HepG2 (cell line): ENCODE data around the gene CLDN24. TPM values are rescaled to one million over a fixed set of nuclear protein-coding genes. Genes with fewer than 3 reads are reported as not detected.

ENCODE experiments used
- ATAC-seq: fragments of 200-7000 bp; cut with Tn5 transposase; 3 replicates; pipeline ENCODE4 v1.9.1; 2020; ENCODE audit warnings: mild to moderate bottlenecking, moderate library complexity
- BruUV-seq: library from RNA; stranded (reverse); fragments of 400-500 nt; replicated peaks from 2 replicates; lab custom pipeline; 2021; lab: Mats Ljungman, UMichigan
- CTCF ChIA-PET: fragments of 300-600 bp; formaldehyde crosslinking; extraction: SDS; loops from one replicate; lab custom pipeline; 2021; ENCODE audit warnings: low total read pairs, inconsistent platforms, low intra/inter-chr PET ratio; lab: Yijun Ruan, JAX
- POLR2A ChIA-PET: fragments of 350-600 bp; sonication (Branson Sonifier 250); formaldehyde crosslinking; loops from one replicate; lab custom pipeline; 2020; ENCODE audit warnings: antibody characterized with exemption, inconsistent platforms; lab: Yijun Ruan, JAX
- DNase-seq: peaks from one replicate; pipeline ENCODE4 v3.0.0-alpha.2; 2015; ENCODE audit warnings: low spot score
- FAIRE-seq: peaks from 3 replicates; lab custom pipeline; 2011; peaks lifted over from hg19 to GRCh38; lab: Jason Lieb, UNC
- H2AFZ ChIP-seq: one replicate; pipeline ENCODE4 v1.6.1; 2011; ENCODE audit warnings: low read length, inconsistent platforms
- H3K27ac ChIP-seq: fragments of 300-600 bp; 3 replicates; pipeline ENCODE4 v1.8.0; 2011; ENCODE audit warnings: mixed run types, mild to moderate bottlenecking, mixed read lengths, low read length, inconsistent platforms; ENCODE audit not compliant: insufficient read depth; ENCODE audit errors: extremely low read length
- H3K27me3 ChIP-seq, 2 experiments: fragments of 200-600 bp in 1 of 2; 2 replicates in 1 of 2; 3 replicates in 1 of 2; pipeline versions ENCODE4 v1.6.0 to v1.8.0; 2011; ENCODE audit warnings: low read length in 2 of 2, mild to moderate bottlenecking in 2 of 2, moderate library complexity in 2 of 2, inconsistent platforms in 1 of 2; ENCODE audit not compliant: insufficient read depth in 2 of 2, control insufficient read depth in 1 of 2
- H3K36me3 ChIP-seq, 2 experiments: fragments of 200-600 bp in 1 of 2; replicated peaks in 1 of 2; 2 replicates in 1 of 2; 3 replicates in 1 of 2; pipeline versions ENCODE4 v1.5.1 to v1.8.0; 2011; ENCODE audit warnings: low read length in 2 of 2, inconsistent platforms in 1 of 2; ENCODE audit not compliant: insufficient read depth in 2 of 2, control insufficient read depth in 1 of 2
- H3K4me1 ChIP-seq: 2 replicates; pipeline ENCODE4 v1.5.1; 2012; ENCODE audit warnings: low read length, inconsistent platforms; ENCODE audit not compliant: insufficient read depth
- H3K4me2 ChIP-seq: 2 replicates; pipeline ENCODE4 v1.6.0; 2011; ENCODE audit warnings: low read depth, low read length, inconsistent platforms
- H3K4me3 ChIP-seq, 3 experiments: fragments of 200-600 bp in 1 of 3; sonication (generic), shearing (Covaris generic) in 1 of 3; replicated peaks in 1 of 3; 2 replicates each; pipeline ENCODE4 v1.5.1; 2011 to 2016; ENCODE audit warnings: low read length in 3 of 3, inconsistent platforms in 2 of 3, low read depth in 2 of 3, mild to moderate bottlenecking in 2 of 3, control low read depth in 1 of 3, mixed read lengths in 1 of 3; ENCODE audit not compliant: insufficient read depth in 1 of 3
- H3K79me2 ChIP-seq: one replicate; pipeline ENCODE4 v1.6.1; 2011; ENCODE audit warnings: low read length, inconsistent platforms; ENCODE audit not compliant: insufficient read depth
- H3K9ac ChIP-seq: 2 replicates; pipeline ENCODE4 v1.6.0; 2011; ENCODE audit warnings: mild to moderate bottlenecking, low read depth, low read length, inconsistent platforms; ENCODE audit not compliant: insufficient read depth
- H3K9me3 ChIP-seq: 2 replicates; pipeline ENCODE4 v1.5.1; 2012; ENCODE audit warnings: mild to moderate bottlenecking, low read length
- H4K20me1 ChIP-seq: 2 replicates; pipeline ENCODE4 v1.6.0; 2011; ENCODE audit warnings: inconsistent platforms, mild to moderate bottlenecking, low read length, moderate library complexity; ENCODE audit not compliant: insufficient read depth
- ETV6 ChIP-seq: sonication (generic); formaldehyde crosslinking; conservative IDR thresholded peaks from 2 replicates; pipeline ENCODE4 v1.4.0; 2020; ENCODE audit warnings: missing genetic modification reagents
- FOSL2 ChIP-seq: sonication (generic); formaldehyde crosslinking; IDR thresholded peaks from 2 replicates; pipeline ENCODE4 v1.4.0; 2020; ENCODE audit warnings: missing genetic modification reagents
- GABPB1 ChIP-seq: IDR thresholded peaks from 2 replicates; pipeline ENCODE4 v1.6.1; 2016; ENCODE audit warnings: mild to moderate bottlenecking, missing genetic modification reagents, moderate library complexity, missing compliant biosample characterization
- GFI1 ChIP-seq: sonication (generic); formaldehyde crosslinking; IDR thresholded peaks from 2 replicates; pipeline ENCODE4 v1.5.0; 2020; ENCODE audit warnings: missing genetic modification reagents, mild to moderate bottlenecking, borderline replicate concordance
- HMG20B ChIP-seq: conservative IDR thresholded peaks from 2 replicates; pipeline ENCODE4 v1.6.1; 2016; ENCODE audit warnings: missing genetic modification reagents, missing compliant biosample characterization
- HNF4A ChIP-seq: sonication (generic); formaldehyde crosslinking; IDR thresholded peaks from 2 replicates; pipeline ENCODE4 v1.4.0; 2020; ENCODE audit warnings: missing genetic modification reagents
- REXO4 ChIP-seq: sonication (generic); formaldehyde crosslinking; IDR thresholded peaks from 2 replicates; pipeline ENCODE4 v1.8.0; 2022; ENCODE audit warnings: missing genetic modification reagents, mild to moderate bottlenecking, borderline replicate concordance
- TBX3 ChIP-seq: fragments of 450-650 bp; IDR thresholded peaks from 2 replicates; pipeline ENCODE4 v1.6.1; 2017; ENCODE audit warnings: antibody characterized with exemption, mild to moderate bottlenecking, inconsistent platforms, borderline replicate concordance
- ZNF317 ChIP-seq: sonication (generic); formaldehyde crosslinking; IDR thresholded peaks from 2 replicates; pipeline ENCODE4 v1.5.0; 2020; ENCODE audit warnings: mild to moderate bottlenecking, missing genetic modification reagents
- ZNF790 ChIP-seq: sonication (generic); formaldehyde crosslinking; IDR thresholded peaks from 2 replicates; pipeline ENCODE4 v1.8.0; 2022; ENCODE audit warnings: missing genetic modification reagents, mild to moderate bottlenecking, borderline replicate concordance
- WGBS: methylation state at CpG from one replicate; pipeline ENCODE4 v1.1.6; 2017; ENCODE audit warnings: low lambda C conversion rate; 5-methylcytosine and 5-hydroxymethylcytosine counted together
- in situ Hi-C: cut with HindIII; loops from 2 replicates; pipeline ENCODE4 v1.10.0; 2017; ENCODE audit warnings: low pct_unique_long_range_greater_than_20kb; ENCODE audit not compliant: extremely low pct_ligation_motif_present
- intact Hi-C: fragments of 100-400 bp; cut with micrococcal nuclease; formaldehyde crosslinking; loops from one replicate; pipeline ENCODE4 v1.10.0; 2022; ENCODE audit not compliant: unreplicated experiment
- polyA plus RNA-seq, 8 experiments: library from polyadenylated mRNA; depleted of rRNA in 3 of 8; stranded (reverse) in 7 of 8; unstranded in 1 of 8; fragments of >200 nt; fragmentation: Illumina TruSeq in 4 of 8; extraction: Trizol in 4 of 8; gene quantifications; 2 replicates each; pipeline versions ENCODE4 v1.2.1 to v1.2.3, GENCODE V29; 2011 to 2016; ENCODE audit warnings: low read depth in 4 of 8, missing spikeins in 1 of 8, mixed read lengths in 1 of 8; ENCODE audit not compliant: insufficient read depth in 1 of 8
- total RNA-seq, 5 experiments: library from RNA; depleted of rRNA; stranded (reverse); fragments of >200 nt; fragmentation: Illumina TruSeq; extraction: Trizol; gene quantifications; 2 replicates each; pipeline ENCODE4 v1.2.3, GENCODE V29; 2016; ENCODE audit warnings: low read depth in 1 of 5
- TF ChIP-seq, protein P1 (sequence below): IDR thresholded peaks from 2 replicates; pipeline ENCODE4 v1.6.1; 2012; ENCODE audit warnings: low read depth, low read length, improper control_type of control experiment
- TF ChIP-seq, protein P2 (sequence below): sonication (generic); formaldehyde crosslinking; IDR thresholded peaks from 2 replicates; pipeline ENCODE4 v1.4.0; 2020; ENCODE audit warnings: missing genetic modification reagents
- TF ChIP-seq, protein P3 (sequence below): sonication (generic); formaldehyde crosslinking; IDR thresholded peaks from 2 replicates; pipeline ENCODE4 v1.5.0; 2020; ENCODE audit warnings: missing genetic modification reagents

CLDN24 gene
- total and polyA plus RNA-seq, 2 of the 13 experiments (the other 11 are each of a cell fraction or from before 2014, with no cell fraction given): not detected

DNA sequence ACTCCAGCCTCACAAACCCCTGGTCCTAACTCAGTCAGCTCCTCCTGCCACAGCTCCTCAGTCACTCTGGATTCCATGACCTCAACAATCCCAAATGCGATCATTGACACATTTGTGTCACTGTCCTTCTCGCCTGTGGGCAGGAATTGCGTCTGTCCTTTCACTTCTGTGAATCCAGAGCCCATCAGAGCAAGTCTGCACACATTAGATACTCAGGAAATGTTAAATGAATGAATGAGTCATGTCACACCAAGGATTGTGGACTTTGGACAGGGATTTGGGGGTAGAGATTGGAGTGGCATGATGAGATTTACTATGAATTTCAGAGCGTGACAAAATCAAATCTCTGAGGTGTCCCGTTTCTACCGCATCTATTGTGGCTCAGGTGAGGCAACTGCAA is 11.8 kb upstream of the CLDN24 start:
- Histone ChIP-seq H3K4me2 (peak overlapping the region; percentile 49), H4K20me1 (no peaks in the 10 kb centered on the region), H3K36me3 (no peaks in the 10 kb centered on the region), H3K79me2 (no peaks in the 10 kb centered on the region), H3K9ac (no peak overlapping the region), H2AFZ (no peak overlapping the region), H3K27me3 (no peaks in the 10 kb centered on the region; a peak in 1 of 5 replicates), H3K27ac (no peak overlapping the region), H3K4me1 (peaks cover 28% of the 10 kb centered on the region), H3K9me3 (no peaks in the 10 kb centered on the region), H3K4me3 (0 out of 6 replicates have a peak overlapping the region, but pooled peaks of 1 of the 3 experiments have one; percentile 3)
- peak; percentile 20; the same call in 1 of the 3 replicates for ATAC-seq
- peak; percentile 81 for DNase-seq
- WGBS: 0% methylated on average over 6 of the region's 6 CpGs
- in situ Hi-C loops: no loop called here
- ChIA-PET POLR2A (no interaction called here), CTCF (no interaction called here)
- no TSS peak for BruUV-seq
- TF ChIP-seq, protein P1, sequence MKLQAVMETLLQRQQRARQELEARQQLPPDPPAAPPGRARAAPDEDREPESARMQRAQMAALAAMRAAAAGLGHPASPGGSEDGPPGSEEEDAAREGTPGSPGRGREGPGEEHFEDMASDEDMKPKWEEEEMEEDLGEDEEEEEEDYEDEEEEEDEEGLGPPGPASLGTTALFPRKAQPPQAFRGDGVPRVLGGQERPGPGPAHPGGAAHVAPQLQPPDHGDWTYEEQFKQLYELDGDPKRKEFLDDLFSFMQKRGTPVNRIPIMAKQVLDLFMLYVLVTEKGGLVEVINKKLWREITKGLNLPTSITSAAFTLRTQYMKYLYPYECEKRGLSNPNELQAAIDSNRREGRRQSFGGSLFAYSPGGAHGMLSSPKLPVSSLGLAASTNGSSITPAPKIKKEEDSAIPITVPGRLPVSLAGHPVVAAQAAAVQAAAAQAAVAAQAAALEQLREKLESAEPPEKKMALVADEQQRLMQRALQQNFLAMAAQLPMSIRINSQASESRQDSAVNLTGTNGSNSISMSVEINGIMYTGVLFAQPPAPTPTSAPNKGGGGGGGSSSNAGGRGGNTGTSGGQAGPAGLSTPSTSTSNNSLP: peak; percentile 36; the same call in 1 of the 2 replicates
- TF ChIP-seq ZNF790 (CRISPR knock-in tag): no peak
- TF ChIP-seq HMG20B: peak; percentile 74; the same call in 1 of the 2 replicates
- TF ChIP-seq, protein P2, sequence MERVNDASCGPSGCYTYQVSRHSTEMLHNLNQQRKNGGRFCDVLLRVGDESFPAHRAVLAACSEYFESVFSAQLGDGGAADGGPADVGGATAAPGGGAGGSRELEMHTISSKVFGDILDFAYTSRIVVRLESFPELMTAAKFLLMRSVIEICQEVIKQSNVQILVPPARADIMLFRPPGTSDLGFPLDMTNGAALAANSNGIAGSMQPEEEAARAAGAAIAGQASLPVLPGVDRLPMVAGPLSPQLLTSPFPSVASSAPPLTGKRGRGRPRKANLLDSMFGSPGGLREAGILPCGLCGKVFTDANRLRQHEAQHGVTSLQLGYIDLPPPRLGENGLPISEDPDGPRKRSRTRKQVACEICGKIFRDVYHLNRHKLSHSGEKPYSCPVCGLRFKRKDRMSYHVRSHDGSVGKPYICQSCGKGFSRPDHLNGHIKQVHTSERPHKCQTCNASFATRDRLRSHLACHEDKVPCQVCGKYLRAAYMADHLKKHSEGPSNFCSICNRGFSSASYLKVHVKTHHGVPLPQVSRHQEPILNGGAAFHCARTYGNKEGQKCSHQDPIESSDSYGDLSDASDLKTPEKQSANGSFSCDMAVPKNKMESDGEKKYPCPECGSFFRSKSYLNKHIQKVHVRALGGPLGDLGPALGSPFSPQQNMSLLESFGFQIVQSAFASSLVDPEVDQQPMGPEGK (CRISPR knock-in tag): no peak
- no peak for TF ChIP-seq ZNF317 (CRISPR knock-in tag)
- TF ChIP-seq FOSL2 (CRISPR knock-in tag): peak; percentile 74
- TF ChIP-seq GFI1 (CRISPR knock-in tag): peak; percentile 89
- TF ChIP-seq, protein P3, sequence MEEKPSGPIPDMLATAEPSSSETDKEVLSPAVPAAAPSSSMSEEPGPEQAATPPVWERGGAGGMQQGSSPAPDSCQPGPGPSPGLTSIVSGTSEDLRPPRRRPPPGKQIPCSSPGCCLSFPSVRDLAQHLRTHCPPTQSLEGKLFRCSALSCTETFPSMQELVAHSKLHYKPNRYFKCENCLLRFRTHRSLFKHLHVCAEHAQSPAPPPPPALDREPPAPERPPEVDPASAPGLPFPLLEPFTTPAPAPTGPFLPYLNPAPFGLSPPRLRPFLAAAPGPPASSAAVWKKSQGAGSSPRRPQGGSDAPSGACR (CRISPR knock-in tag): no peak
- TF ChIP-seq REXO4 (CRISPR knock-in tag): no peak
- TF ChIP-seq HNF4A (CRISPR knock-in tag): peak; percentile 36; the same call in 1 of the 2 replicates
- TF ChIP-seq GABPB1 (CRISPR knock-in tag): no peak
- no peak for TF ChIP-seq ETV6 (CRISPR knock-in tag)
- TF ChIP-seq TBX3: peak; percentile 28; the same call in 1 of the 2 replicates
- intact Hi-C loops: no loop called here
- FAIRE-seq: no peak
